Hepatocyte (in vitro differentiated cells): ENCODE data around the gene ALCAM.

ENCODE experiments used
- EZH2 ChIP-seq: fragments of 200-600 bp; sonication (generic); IDR thresholded peaks from 2 replicates; pipeline ENCODE4 v1.6.1; 2016; ENCODE audit warnings: antibody characterized with exemption, mild to moderate bottlenecking, borderline replicate concordance
- TF ChIP-seq, protein P1 (sequence below): fragments of 200-600 bp; sonication (generic); IDR thresholded peaks from 2 replicates; pipeline ENCODE4 v1.5.1; 2016; ENCODE audit warnings: antibody characterized with exemption, mild to moderate bottlenecking; ENCODE audit not compliant: poor library complexity

DNA sequence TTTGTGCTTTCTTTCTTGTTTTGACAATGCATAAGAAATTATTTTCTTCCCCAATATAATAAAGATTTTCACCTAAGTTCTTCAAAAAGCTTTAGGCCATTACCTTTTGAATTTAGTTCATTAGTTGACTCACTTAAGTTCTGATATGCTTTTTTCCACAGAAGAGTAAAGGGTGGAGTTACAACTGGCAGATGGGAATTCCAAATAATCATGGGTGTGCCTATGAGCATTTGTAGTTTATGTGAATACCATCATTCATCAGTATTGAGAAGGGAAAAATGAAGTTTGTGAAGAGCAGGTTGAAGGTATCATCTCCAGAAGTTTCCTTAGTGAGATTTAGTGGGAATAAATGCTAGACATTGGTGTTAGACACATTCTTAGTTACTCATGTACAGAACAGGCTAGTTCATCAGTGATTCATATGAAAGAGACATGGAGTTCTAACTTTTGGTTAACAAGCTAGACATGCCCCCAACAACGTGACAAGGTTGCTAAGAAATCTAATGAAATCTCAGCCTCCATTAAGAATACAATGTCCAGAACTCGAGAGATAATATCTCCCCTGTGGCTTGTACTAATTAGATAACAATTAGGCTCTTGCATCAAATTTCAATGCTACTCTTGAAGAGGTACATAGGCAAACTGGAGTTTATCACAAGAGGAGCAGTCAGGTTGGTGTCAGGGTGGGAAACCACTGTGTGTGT, 16.9 kb upstream of the ALCAM start:
- TF ChIP-seq, protein P1, sequence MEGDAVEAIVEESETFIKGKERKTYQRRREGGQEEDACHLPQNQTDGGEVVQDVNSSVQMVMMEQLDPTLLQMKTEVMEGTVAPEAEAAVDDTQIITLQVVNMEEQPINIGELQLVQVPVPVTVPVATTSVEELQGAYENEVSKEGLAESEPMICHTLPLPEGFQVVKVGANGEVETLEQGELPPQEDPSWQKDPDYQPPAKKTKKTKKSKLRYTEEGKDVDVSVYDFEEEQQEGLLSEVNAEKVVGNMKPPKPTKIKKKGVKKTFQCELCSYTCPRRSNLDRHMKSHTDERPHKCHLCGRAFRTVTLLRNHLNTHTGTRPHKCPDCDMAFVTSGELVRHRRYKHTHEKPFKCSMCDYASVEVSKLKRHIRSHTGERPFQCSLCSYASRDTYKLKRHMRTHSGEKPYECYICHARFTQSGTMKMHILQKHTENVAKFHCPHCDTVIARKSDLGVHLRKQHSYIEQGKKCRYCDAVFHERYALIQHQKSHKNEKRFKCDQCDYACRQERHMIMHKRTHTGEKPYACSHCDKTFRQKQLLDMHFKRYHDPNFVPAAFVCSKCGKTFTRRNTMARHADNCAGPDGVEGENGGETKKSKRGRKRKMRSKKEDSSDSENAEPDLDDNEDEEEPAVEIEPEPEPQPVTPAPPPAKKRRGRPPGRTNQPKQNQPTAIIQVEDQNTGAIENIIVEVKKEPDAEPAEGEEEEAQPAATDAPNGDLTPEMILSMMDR = no peak
- no peak for TF ChIP-seq EZH2
